Lower leg skin (tissue), 4 donors: Measurements from ENCODE around the gene FKBP1B. TPM values are rescaled to one million over a fixed set of nuclear protein-coding genes. Genes with fewer than 3 reads are reported as not detected.
"Not testable (repeated sequence)": the region's sequence is repeated elsewhere in the genome, so short reads cannot be mapped to it uniquely, and the experiment has no call there.

Experiments used
- DNase-seq, 2 donors: peaks; one replicate each; pipeline ENCODE4 v3.0.0-alpha.2; 2019; ENCODE audit warnings: low spot score in 2 of 2
- H3K4me3 ChIP-seq: fragments of 200-600 bp; sonication (generic); 2 replicates; pipeline ENCODE4 v1.5.1; 2017; ENCODE audit warnings: mild to moderate bottlenecking, low read depth; ENCODE audit not compliant: poor library complexity, severe bottlenecking
- POLR2A ChIP-seq, 2 donors: fragments of 450-650 bp; IDR thresholded peaks; one replicate each; pipeline ENCODE4 v1.6.1; 2016 to 2017; ENCODE audit warnings: antibody characterized with exemption in 2 of 2, mild to moderate bottlenecking in 1 of 2, moderate library complexity in 1 of 2
- WGBS, 2 donors: methylation state at CpG; one replicate each; pipeline ENCODE4 v1.1.5; 2018; 5-methylcytosine and 5-hydroxymethylcytosine counted together
- intact Hi-C: fragments of 100-400 bp; cut with DNase I; formaldehyde crosslinking; loops from one replicate; pipeline ENCODE4 v1.15.0; 2023; ENCODE audit warnings: low total_unique reads
- total RNA-seq, 4 donors: library from RNA; depleted of rRNA; stranded (reverse); fragments of >200 nt; gene quantifications; one replicate each; pipeline ENCODE4 v1.1.0, GENCODE V29; 2016
- TF ChIP-seq, protein P1 (sequence below), 3 donors: fragments of 450-650 bp; IDR thresholded peaks; one replicate each; pipeline ENCODE4 v1.5.1; 2016; ENCODE audit warnings: antibody characterized with exemption in 3 of 3, mild to moderate bottlenecking in 3 of 3, moderate library complexity in 2 of 3

Gene FKBP1B
- total RNA-seq, 4 donors from 2014 or later, result 7.2 to 11.8 (median 9.5) TPM

DNA sequence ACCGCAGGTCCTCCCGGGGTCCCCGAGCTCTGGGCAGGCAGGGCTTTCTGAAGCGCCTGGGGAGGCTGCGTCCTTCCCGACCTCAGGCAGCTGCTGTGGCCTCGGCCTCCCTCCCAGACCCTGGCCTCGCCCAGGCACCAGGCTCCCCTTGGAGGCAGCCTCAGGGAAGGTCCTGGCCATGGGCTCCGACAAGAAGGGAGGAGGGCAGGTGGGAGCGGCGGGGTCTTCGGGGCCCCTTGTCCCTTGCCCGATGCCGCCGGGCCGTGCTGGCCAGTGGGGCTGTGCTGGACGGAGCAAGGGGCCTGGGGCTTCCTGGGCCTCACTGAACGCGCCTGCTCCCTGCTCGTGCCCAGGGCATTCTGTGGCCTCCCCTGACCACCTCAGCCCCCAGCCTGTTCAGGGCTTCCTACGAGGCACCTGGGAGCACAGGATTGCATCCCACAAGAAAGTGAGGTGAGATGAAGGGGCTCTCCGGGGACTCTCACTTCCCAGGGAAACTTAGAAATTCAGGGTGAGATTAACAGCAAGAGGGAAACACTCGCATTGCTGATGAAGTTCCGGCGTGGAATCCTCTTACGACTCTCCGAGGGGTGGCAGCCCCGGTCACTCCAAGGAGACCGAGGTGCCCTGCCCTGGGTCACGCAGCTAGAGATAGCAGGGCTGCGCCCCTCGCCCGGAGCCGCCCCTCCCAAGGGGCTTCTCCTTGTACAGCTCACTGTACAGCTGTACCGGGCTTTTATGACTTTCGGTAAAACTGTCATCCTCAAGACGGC, 38.9 kb upstream of the FKBP1B start:
- intact Hi-C loops, result no loop called here
- TF ChIP-seq, protein P1, sequence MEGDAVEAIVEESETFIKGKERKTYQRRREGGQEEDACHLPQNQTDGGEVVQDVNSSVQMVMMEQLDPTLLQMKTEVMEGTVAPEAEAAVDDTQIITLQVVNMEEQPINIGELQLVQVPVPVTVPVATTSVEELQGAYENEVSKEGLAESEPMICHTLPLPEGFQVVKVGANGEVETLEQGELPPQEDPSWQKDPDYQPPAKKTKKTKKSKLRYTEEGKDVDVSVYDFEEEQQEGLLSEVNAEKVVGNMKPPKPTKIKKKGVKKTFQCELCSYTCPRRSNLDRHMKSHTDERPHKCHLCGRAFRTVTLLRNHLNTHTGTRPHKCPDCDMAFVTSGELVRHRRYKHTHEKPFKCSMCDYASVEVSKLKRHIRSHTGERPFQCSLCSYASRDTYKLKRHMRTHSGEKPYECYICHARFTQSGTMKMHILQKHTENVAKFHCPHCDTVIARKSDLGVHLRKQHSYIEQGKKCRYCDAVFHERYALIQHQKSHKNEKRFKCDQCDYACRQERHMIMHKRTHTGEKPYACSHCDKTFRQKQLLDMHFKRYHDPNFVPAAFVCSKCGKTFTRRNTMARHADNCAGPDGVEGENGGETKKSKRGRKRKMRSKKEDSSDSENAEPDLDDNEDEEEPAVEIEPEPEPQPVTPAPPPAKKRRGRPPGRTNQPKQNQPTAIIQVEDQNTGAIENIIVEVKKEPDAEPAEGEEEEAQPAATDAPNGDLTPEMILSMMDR (IDR thresholded peaks at IDR 0.05), result no peak
- no peak for TF ChIP-seq POLR2A (IDR thresholded peaks at IDR 0.05)
- peak in 1 of 2 donors; percentile 81 for DNase-seq
- 51 to 63% methylated on average over 20 to 36 of the region's 37 CpGs for WGBS, 2 donors
- H3K4me3 ChIP-seq, result no peak overlapping the region

DNA sequence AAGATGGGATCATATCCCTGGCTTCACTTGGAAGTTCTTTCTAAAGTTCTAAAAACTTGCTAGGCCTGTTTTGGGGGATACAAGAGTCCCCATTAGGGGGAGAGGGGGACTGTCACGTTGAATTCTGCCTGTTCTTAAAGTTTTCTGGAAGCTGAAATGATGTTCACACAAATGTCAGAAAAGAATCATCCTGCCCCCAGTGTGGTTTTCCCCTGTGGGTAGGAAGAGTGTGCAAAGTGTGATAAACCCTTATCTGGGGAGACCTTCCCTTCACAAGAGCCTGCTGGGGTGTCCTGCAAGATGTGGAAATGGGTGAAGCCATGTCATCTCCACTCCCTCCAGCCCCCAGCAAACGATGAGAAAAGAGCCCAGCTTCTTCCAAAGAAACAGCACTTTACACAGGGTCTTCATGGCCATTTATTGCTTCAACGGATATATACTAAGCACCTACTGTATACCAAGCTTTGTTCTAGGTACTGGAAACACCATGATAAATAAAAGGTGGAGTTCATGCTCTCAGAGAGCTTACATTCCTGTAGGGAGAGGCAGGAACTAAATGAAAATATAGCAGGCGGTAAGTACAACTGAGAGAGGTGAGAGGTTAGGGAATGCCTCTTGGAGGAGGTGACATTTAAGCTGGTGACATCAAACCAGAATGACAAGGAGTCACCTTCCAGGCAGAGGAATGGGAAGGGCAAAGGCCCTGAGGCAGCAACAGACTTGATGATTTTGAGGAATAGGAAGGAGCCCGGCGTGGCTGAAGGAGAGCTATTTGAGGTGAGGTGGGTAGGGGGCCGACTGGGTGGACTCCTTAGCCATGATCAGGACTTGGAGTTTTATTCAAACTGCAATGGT, 38.1 kb upstream of the FKBP1B start:
- no peak overlapping the region for H3K4me3 ChIP-seq
- WGBS, 2 donors, result 80% methylated on average over 7 of the region's 7 CpGs
- no peak for TF ChIP-seq POLR2A (IDR thresholded peaks at IDR 0.05)
- TF ChIP-seq, protein P1 (IDR thresholded peaks at IDR 0.05), result no peak
- DNase-seq, result peak in 1 of 2 donors; percentile 62
- intact Hi-C loops, result no loop called here

GRCh38 chr2:24012521-24013188, 36.9 kb upstream of the FKBP1B start:
- WGBS, 2 donors, result 74 to 83% methylated on average over 9 of the region's 9 CpGs
- no peak overlapping the region for H3K4me3 ChIP-seq
- intact Hi-C loops, result no loop called here
- no peak for TF ChIP-seq POLR2A (IDR thresholded peaks at IDR 0.05)
- TF ChIP-seq, protein P1 (IDR thresholded peaks at IDR 0.05), result no peak
- DNase-seq, result peak in 1 of 2 donors; percentile 58

DNA sequence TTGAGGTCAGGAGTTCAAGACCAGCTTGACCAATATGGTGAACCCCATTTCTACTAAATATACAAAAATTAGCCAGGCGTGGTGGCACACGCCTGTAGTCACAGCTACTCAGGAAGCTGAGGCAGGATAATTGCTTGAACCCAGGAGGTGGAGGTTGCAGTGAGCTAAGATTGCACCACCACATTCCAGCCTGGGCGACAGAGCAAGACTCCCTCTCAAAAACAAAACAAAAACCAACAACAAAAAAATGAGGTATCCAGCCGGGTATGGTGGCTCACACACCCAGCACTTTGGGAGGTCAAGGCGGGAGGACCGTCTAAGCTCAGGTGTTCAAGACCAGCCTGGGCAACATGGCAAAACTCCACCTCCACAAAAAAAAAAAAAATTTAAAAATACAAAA, 34.6 kb upstream of the FKBP1B start:
- 88 to 94% methylated on average over 6 of the region's 6 CpGs for WGBS, 2 donors
- intact Hi-C loops, H3K4me3 ChIP-seq: not testable (repeated sequence)
- peak in 1 of 2 donors; percentile 32 for DNase-seq

GRCh38 chr2:24015562-24016375, 33.8 kb upstream of the FKBP1B start:
- 73 to 85% methylated on average over 9 to 10 of the region's 11 CpGs for WGBS, 2 donors
- no peak overlapping the region for H3K4me3 ChIP-seq
- DNase-seq, result peak in 1 of 2 donors; percentile 84
- no peak for TF ChIP-seq POLR2A (IDR thresholded peaks at IDR 0.05)
- TF ChIP-seq, protein P1 (IDR thresholded peaks at IDR 0.05), result no peak
- intact Hi-C loops, result no loop called here
